ENCODE data around the gene DIPK1A.

GRCh38 chr1:92870591-92870990 is 90.7 kb downstream of the DIPK1A start:
- TF ChIP-seq CTCF (IDR thresholded peaks at IDR 0.05) (no peak), POLR2AphosphoS5 (IDR thresholded peaks at IDR 0.05) (no peak)

All from breast epithelium (tissue), 3 donors.